Measurements from ENCODE around the gene SMARCD1.
"Not testable (repeated sequence)": the region's sequence is repeated elsewhere in the genome, so short reads cannot be mapped to it uniquely, and the experiment has no call there.

Gene SMARCD1

DNA sequence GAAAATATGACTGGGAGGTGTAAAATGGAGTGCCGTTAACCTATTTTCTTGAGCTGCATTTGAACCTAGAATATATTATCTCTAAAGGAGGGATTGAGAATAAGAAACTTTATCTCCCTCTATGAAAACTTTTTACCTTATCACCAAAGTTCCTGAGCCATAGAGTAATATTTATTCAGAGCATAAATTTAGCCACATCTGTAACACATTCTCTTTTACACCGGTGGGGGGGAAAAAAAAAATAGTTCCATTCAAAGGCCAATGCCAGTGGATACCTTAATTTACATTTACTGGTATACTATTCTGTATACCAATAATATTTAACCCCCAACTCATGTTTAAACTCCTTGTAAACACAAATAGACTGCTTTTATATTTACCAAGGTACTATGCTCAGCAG lies 60.3 kb downstream of the SMARCD1 start:
- DNase-seq (ENCODE audit: low spot score), result no peak

DNA sequence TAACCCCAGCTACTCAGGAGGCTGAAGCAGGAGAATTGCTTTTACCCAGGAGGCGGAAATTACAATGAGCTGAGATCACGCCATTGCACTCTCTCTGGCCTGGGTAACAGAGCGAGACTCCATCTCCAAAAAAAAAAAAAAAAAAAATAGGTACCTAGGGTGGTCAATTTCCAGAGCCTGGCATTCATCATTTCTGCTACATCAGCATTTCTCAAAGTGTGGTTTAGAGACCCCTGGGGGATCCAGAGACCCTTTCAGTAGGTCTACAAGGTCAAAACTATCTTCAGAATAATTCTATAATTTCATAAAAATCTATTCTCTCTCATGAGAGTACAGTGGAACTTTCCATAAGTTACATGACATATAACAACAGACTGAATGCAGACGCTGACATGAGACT lies 62.1 kb downstream of the SMARCD1 start:
- no peak for DNase-seq (ENCODE audit: low spot score)

DNA sequence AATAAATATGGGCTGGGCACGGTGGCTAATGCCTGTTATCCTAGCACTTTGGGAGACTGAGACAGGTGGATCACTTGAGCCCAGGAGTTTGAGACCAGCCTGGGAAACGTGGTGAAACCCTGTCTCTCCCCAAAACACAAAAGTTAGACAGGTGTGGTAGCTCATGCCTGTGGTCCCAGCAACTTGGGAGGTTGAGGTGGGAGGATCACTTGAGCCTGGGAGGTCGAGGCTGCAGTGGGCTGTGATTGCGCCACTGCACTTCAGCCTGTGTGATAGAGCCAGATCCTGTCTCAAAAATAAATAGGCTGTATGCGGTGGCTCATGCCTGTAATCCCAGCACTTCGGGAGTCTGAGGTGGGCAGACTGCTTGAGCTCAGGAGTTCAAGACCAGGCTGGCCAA lies 62.9 kb downstream of the SMARCD1 start:
- DNase-seq (ENCODE audit: low spot score), result not testable (repeated sequence)

GRCh38 chr12:50149311-50149710 lies 64.2 kb downstream of the SMARCD1 start:
- DNase-seq (ENCODE audit: low spot score), result no peak
